Heart right ventricle (tissue), 16 donors: ENCODE data around the gene SHC1. TPM values are rescaled to one million over a fixed set of nuclear protein-coding genes. Genes with fewer than 3 reads are reported as not detected.

Source experiments
- ATAC-seq, 8 donors: fragments of 200-7000 bp; cut with Tn5 transposase; one replicate each; pipeline ENCODE4 v1.9.1; 2020; ENCODE audit warnings: mild to moderate bottlenecking in 8 of 8, moderate library complexity in 8 of 8, moderate number of reproducible peaks in 1 of 8
- DNase-seq, 2 donors: peaks; one replicate each; pipeline ENCODE4 v3.0.0-alpha.2; 2020
- H3K27ac ChIP-seq, 10 donors: fragments of 200-600 bp; sonication (generic) in 2 of 10; one replicate each; pipeline versions ENCODE4 v1.5.0 to v1.8.0; 2020 to 2022; ENCODE audit warnings: mild to moderate bottlenecking in 3 of 10
- H3K27me3 ChIP-seq, 7 donors: fragments of 200-600 bp; one replicate each; pipeline ENCODE4 v1.8.0; 2021 to 2022; ENCODE audit warnings: mild to moderate bottlenecking in 2 of 7
- H3K36me3 ChIP-seq, 9 donors: fragments of 200-600 bp; sonication (generic) in 1 of 9; one replicate each; pipeline versions ENCODE4 v1.5.0 to v1.8.0; 2020 to 2022; ENCODE audit warnings: mild to moderate bottlenecking in 2 of 9
- H3K4me1 ChIP-seq, 9 donors: fragments of 200-600 bp; sonication (generic) in 1 of 9; one replicate each; pipeline versions ENCODE4 v1.5.0 to v1.8.0; 2020 to 2022; ENCODE audit warnings: mild to moderate bottlenecking in 4 of 9
- H3K4me3 ChIP-seq, 10 donors: fragments of 200-600 bp; sonication (generic) in 2 of 10; one replicate each; pipeline versions ENCODE4 v1.5.0 to v1.8.0; 2020 to 2022; ENCODE audit warnings: mild to moderate bottlenecking in 7 of 10, moderate library complexity in 2 of 10
- H3K9me3 ChIP-seq, 11 donors: fragments of 200-600 bp in 10 of 11; sonication (generic) in 2 of 11; one replicate each; pipeline versions ENCODE4 v1.5.0 to v1.8.0; 2013 to 2022; ENCODE audit warnings: mild to moderate bottlenecking in 2 of 11, control low read depth in 1 of 11, moderate library complexity in 1 of 11
- CTCF ChIP-seq, 9 donors: fragments of 200-600 bp; sonication (generic) in 2 of 9; IDR thresholded peaks; one replicate each; pipeline versions ENCODE4 v1.5.0 to v1.8.0; 2021 to 2022; ENCODE audit warnings: antibody characterized with exemption in 9 of 9, mild to moderate bottlenecking in 5 of 9, moderate library complexity in 1 of 9
- WGBS, 2 donors: extraction: QIAGEN DNeasy Blood & Tissue Kit; methylation state at CpG; one replicate each; pipeline ENCODE4 v1.1.7; 2013; ENCODE audit warnings: inconsistent platforms in 1 of 2; 5-methylcytosine and 5-hydroxymethylcytosine counted together
- intact Hi-C, 10 donors: fragments of 100-400 bp; cut with DNase I; formaldehyde crosslinking; loops; one replicate each; pipeline versions ENCODE4 v1.11.1 to v1.14.2; 2022
- polyA plus RNA-seq, 2 donors: library from polyadenylated mRNA; stranded (reverse); fragments of 200-250 nt; gene quantifications; one replicate each; pipeline ENCODE4 v1.2.3, GENCODE V29; 2013
- total RNA-seq, 10 donors: library from RNA; stranded (reverse); fragmentation: NEBNext Ultra II Directional in 3 of 10; extraction: Animal tissue kit (Norgen Biotek cat#: 25700) in 3 of 10; gene quantifications; one replicate each; pipeline versions ENCODE4 v1.2.1 to v1.2.4, GENCODE V29; 2021 to 2023
- donor health status: Arrhythmogenic right ventricular cardiomyopathy.
- donor health status: ischemic (EF 13 %, LVEDD 7.1; RV severe dilation, severe dysfunction).
- donor health status: healthy with polysubstance abuse.
- donor health status: DM: no; HTN: yes; CAD: no.
- donor health status: DM: no; HTN: no; CAD: no.
- donor health status: ischemic (EF 25% LVEDD 6.9; RV normal size, moderate dysfunction).
- donor health status: ischemic (EF 25% LVEDD 5.7; RV mildly dilated, moderate dysfunction).
- donor health status: healthy.
- donor health status: DM: yes; HTN: yes; CAD: no.
- donor health status: Ischemic cardiomyopathy.
- donor health status: ischemic (EF 35%, LVEDD 5.7; RV mildly dilated, moderate dysfunction).
- donor health status: nonischemic (EF 11% LVEDD 7.7; RV severe dilation, severe dysfunction).
- donor health status: DM: yes; HTN: yes; CAD: no.
- donor health status: PGD.
- donor health status: ischemic (EF 29% LVEDD 5.4; RV normal size, mild dysfunction).
- donor health status: nonischemic (EF 23%, LVEDD 6.1; RV moderate dilation, normal function).

The SHC1 gene
- total and polyA plus RNA-seq, 12 donors, result 35.6 to 95.7 (median 57.7) TPM

DNA sequence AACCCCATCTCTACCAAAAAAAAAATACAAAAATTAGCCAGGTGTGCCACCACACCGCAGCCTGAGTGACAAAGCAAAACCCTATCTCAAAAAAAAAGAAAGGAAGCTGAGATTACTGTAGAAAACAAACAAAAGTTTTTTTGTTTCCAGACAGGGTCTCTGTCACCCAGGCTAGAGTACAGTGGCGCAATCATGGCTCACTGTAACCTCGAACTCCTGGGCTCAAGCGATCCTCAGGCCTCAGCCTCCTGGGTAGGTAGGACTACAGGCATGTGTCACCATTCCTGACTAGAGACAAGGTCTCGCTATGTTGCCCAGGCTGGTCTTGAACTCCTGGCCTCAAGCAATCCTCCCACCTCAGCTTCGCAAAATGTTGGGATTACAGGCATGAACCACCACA, 6.2 kb downstream of the SHC1 start:
- peaks cover 12 to 59% (median 51%) of the 10 kb centered on the region in 9 donors for H3K4me1 ChIP-seq
- peaks cover 0 to 74% (median 52%) of the 10 kb centered on the region in 9 donors for H3K36me3 ChIP-seq
- WGBS, 2 donors, result 91 to 96% methylated on average over 6 of the region's 6 CpGs
- ATAC-seq (no peak), DNase-seq (no peak)
- H3K27ac ChIP-seq, result no peak overlapping the region
- no peak overlapping the region for H3K4me3 ChIP-seq
- no peaks in the 10 kb centered on the region for H3K27me3 ChIP-seq
- intact Hi-C loops, result loop anchor here in 7 of 10 donors (5.0 kb wide), 3 partner anchors 33 to 53 kb away; partner anchors contain the start of gene ZBTB7B (in 1 of the 7)
- no peaks in the 10 kb centered on the region for H3K9me3 ChIP-seq
- no peak for TF ChIP-seq CTCF (IDR thresholded peaks at IDR 0.05)

- intact Hi-C loops, result loop anchor here in 7 of 10 donors (5.0 kb wide), 3 partner anchors 34 to 54 kb away; partner anchors contain the start of gene ZBTB7B (in 1 of the 7)
- no peak overlapping the region for H3K27ac ChIP-seq
- ATAC-seq, result no peak
- H3K36me3 ChIP-seq, result peaks cover 0 to 74% (median 57%) of the 10 kb centered on the region in 9 donors
- TF ChIP-seq CTCF (IDR thresholded peaks at IDR 0.05), result no peak
- 82 to 83% methylated on average over 8 of the region's 8 CpGs for WGBS, 2 donors
- H3K4me3 ChIP-seq, result no peak overlapping the region
- H3K27me3 ChIP-seq, result no peaks in the 10 kb centered on the region
- peaks cover 12 to 56% (median 44%) of the 10 kb centered on the region in 9 donors for H3K4me1 ChIP-seq
- H3K9me3 ChIP-seq, result no peaks in the 10 kb centered on the region
- DNase-seq, result no peak
These were observed 6.9 kb downstream of the SHC1 start for GRCh38 chr1:154963643-154964042.

DNA sequence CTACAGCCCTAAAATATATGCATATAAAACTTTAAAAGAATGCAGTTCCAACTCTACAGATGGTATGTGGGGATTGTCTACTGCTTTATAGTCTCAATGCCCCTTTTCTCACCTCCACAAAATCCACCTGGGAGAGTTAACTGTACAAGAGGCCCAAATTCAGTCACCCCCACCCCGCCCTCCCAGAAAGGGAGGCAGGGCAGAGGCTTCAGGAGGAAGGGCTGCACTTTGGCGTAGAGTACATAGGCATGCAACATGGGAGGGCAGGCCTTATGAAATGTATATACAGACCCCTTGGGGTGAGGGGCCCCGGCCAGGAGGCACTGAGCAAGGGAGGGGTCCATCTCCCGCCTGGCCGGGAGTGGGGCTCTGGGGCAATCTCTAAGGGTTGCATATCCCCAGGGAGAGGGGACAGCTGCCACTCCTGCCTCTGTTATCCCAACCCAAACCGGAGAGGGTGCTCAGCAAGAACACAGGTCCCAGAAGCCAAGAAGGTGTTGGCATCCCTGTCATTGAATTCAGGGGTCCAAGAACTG, 7.7 kb downstream of the SHC1 start:
- H3K27me3 ChIP-seq, result no peaks in the 10 kb centered on the region
- H3K36me3 ChIP-seq, result peaks cover 0 to 73% (median 56%) of the 10 kb centered on the region in 9 donors
- DNase-seq (no peak), ATAC-seq (no peak)
- no peaks in the 10 kb centered on the region for H3K9me3 ChIP-seq
- H3K4me1 ChIP-seq, result peaks cover 12 to 51% (median 37%) of the 10 kb centered on the region in 9 donors
- WGBS, 2 donors, result 63 to 72% methylated on average over 6 of the region's 6 CpGs
- intact Hi-C loops, result loop anchor here in 7 of 10 donors (5.0 kb wide), 3 partner anchors 34 to 54 kb away; partner anchors contain the start of gene ZBTB7B (in 1 of the 7)
- TF ChIP-seq CTCF (IDR thresholded peaks at IDR 0.05), result no peak
- peak overlapping the region in 8 of 10 donors; percentile 81 to 99 (median 90) for H3K4me3 ChIP-seq
- peak overlapping the region in 8 of 10 donors; percentile 96 to 100 (median 98) for H3K27ac ChIP-seq

GRCh38 chr1:154962156-154962749, 8.3 kb downstream of the SHC1 start:
- no peaks in the 10 kb centered on the region for H3K9me3 ChIP-seq
- peaks cover 0 to 69% (median 50%) of the 10 kb centered on the region in 9 donors for H3K36me3 ChIP-seq
- peaks cover 12 to 49% (median 32%) of the 10 kb centered on the region in 9 donors for H3K4me1 ChIP-seq
- intact Hi-C loops, result loop anchor here in 7 of 10 donors (5.0 kb wide), 3 partner anchors 35 to 55 kb away; partner anchors contain the start of gene ZBTB7B (in 1 of the 7)
- ATAC-seq (peak in 6 of 8 donors; percentile 9 to 25 (median 23)), DNase-seq (no peak)
- no peak for TF ChIP-seq CTCF (IDR thresholded peaks at IDR 0.05)
- peak overlapping the region; percentile 96 to 100 (median 99) for H3K27ac ChIP-seq
- H3K27me3 ChIP-seq, result no peaks in the 10 kb centered on the region
- peak overlapping the region; percentile 81 to 99 (median 90) for H3K4me3 ChIP-seq
- 4 to 5% methylated on average over 25 of the region's 25 CpGs for WGBS, 2 donors
